Keratinocyte (primary cell): Measurements from ENCODE around the gene UBXN2A. TPM values are rescaled to one million over a fixed set of nuclear protein-coding genes. Genes with fewer than 3 reads are reported as not detected.

Experiments used
- DNase-seq: peaks from one replicate; pipeline ENCODE4 v3.0.0-alpha.2; 2011; ENCODE audit warnings: low read depth, missing footprints, low spot score
- FAIRE-seq: peaks from 2 replicates; lab custom pipeline; 2011; peaks lifted over from hg19 to GRCh38; lab: Jason Lieb, UNC
- H2AFZ ChIP-seq: 2 replicates; pipeline ENCODE4 v1.6.0; 2012; ENCODE audit warnings: low read length, control low read depth, inconsistent platforms; ENCODE audit not compliant: control insufficient read depth
- H3K27ac ChIP-seq: 2 replicates; pipeline ENCODE4 v1.5.1; 2011; ENCODE audit warnings: low read length; ENCODE audit not compliant: control insufficient read depth, insufficient read depth
- H3K27me3 ChIP-seq: 3 replicates; pipeline ENCODE4 v1.6.0; 2011; ENCODE audit warnings: low read length; ENCODE audit not compliant: control insufficient read depth, insufficient read depth; ENCODE audit errors: extremely low read depth
- H3K36me3 ChIP-seq, 2 experiments: 2 replicates in 1 of 2; 3 replicates in 1 of 2; pipeline ENCODE4 v1.5.1; 2011; ENCODE audit warnings: low read length in 2 of 2, mild to moderate bottlenecking in 1 of 2; ENCODE audit not compliant: control insufficient read depth in 2 of 2, insufficient read depth in 2 of 2; ENCODE audit errors: extremely low read depth in 1 of 2
- H3K4me1 ChIP-seq: 3 replicates; pipeline ENCODE4 v1.5.1; 2011; ENCODE audit warnings: low read length; ENCODE audit not compliant: control insufficient read depth, insufficient read depth; ENCODE audit errors: extremely low read depth
- H3K4me2 ChIP-seq: 3 replicates; pipeline ENCODE4 v1.6.0; 2011; ENCODE audit warnings: low read depth, low read length; ENCODE audit not compliant: control insufficient read depth, insufficient read depth; ENCODE audit errors: extremely low read depth
- H3K4me3 ChIP-seq, 3 experiments: fragments of 200-600 bp in 1 of 3; sonication (generic) in 1 of 3; 2 replicates in 2 of 3; 3 replicates in 1 of 3; pipeline ENCODE4 v1.5.1; 2011 to 2016; ENCODE audit warnings: low read length in 3 of 3, mild to moderate bottlenecking in 3 of 3, control low read depth in 2 of 3, inconsistent platforms in 1 of 3, low read depth in 1 of 3, mixed read lengths in 1 of 3, mixed run types in 1 of 3, moderate library complexity in 1 of 3; ENCODE audit not compliant: control insufficient read depth in 2 of 3, insufficient read depth in 2 of 3; ENCODE audit errors: extremely low read depth in 1 of 3
- H3K79me2 ChIP-seq: 2 replicates; pipeline ENCODE4 v1.6.0; 2012; ENCODE audit warnings: low read length; ENCODE audit not compliant: control insufficient read depth, insufficient read depth
- H3K9ac ChIP-seq: 3 replicates; pipeline ENCODE4 v1.6.0; 2011; ENCODE audit warnings: low read length; ENCODE audit not compliant: control insufficient read depth, insufficient read depth; ENCODE audit errors: extremely low read depth
- H3K9me1 ChIP-seq: 3 replicates; pipeline ENCODE4 v1.6.0; 2011; ENCODE audit warnings: low read length; ENCODE audit not compliant: control insufficient read depth, insufficient read depth; ENCODE audit errors: extremely low read depth
- H3K9me3 ChIP-seq: 2 replicates; pipeline ENCODE4 v1.5.1; 2012; ENCODE audit warnings: low read depth, low read length; ENCODE audit not compliant: control insufficient read depth
- H4K20me1 ChIP-seq: 3 replicates; pipeline ENCODE4 v1.6.0; 2011; ENCODE audit warnings: low read length; ENCODE audit not compliant: control insufficient read depth, insufficient read depth; ENCODE audit errors: extremely low read depth
- EZH2 ChIP-seq: IDR thresholded peaks from one replicate; pipeline ENCODE4 v1.6.1; 2012; ENCODE audit warnings: inconsistent platforms, mild to moderate bottlenecking, low read length, moderate library complexity
- dilution Hi-C: fragments of 300-500 bp; cut with MboI; formaldehyde crosslinking; loops from one replicate; pipeline ENCODE4 v1.7.0; 2020; ENCODE audit warnings: low sequenced_read_pairs; ENCODE audit not compliant: extremely low pct_ligation_motif_present
- polyA plus RNA-seq, 5 experiments: library from polyadenylated mRNA; depleted of rRNA in 3 of 5; stranded (reverse) in 3 of 5; stranded (forward) in 1 of 5; unstranded in 1 of 5; fragments of >200 nt; gene quantifications; 1 replicate in 1 of 5; 2 replicates in 3 of 5; 3 replicates in 1 of 5; pipeline versions ENCODE4 v1.2.1 to v1.2.3, GENCODE V29; 2011 to 2012; ENCODE audit warnings: missing spikeins in 2 of 5, low read depth in 1 of 5, low replicate concordance in 1 of 5
- TF ChIP-seq, protein P1 (sequence below), 3 experiments: IDR thresholded peaks in 1 of 3; conservative IDR thresholded peaks in 1 of 3; optimal IDR thresholded peaks in 1 of 3; 2 replicates in 2 of 3; 3 replicates in 1 of 3; pipeline versions ENCODE3 to v1.5.1; 2011; ENCODE audit warnings: low read length in 3 of 3, mild to moderate bottlenecking in 3 of 3, moderate library complexity in 2 of 3, control low read depth in 1 of 3, inconsistent platforms in 1 of 3; ENCODE audit not compliant: insufficient read depth in 2 of 3; ENCODE audit errors: extremely low read depth in 1 of 3

The UBXN2A gene
- polyA plus RNA-seq, 1 donor (not counting 4 experiments of a cell fraction or from before 2014, with no cell fraction given): 11.7 TPM

DNA sequence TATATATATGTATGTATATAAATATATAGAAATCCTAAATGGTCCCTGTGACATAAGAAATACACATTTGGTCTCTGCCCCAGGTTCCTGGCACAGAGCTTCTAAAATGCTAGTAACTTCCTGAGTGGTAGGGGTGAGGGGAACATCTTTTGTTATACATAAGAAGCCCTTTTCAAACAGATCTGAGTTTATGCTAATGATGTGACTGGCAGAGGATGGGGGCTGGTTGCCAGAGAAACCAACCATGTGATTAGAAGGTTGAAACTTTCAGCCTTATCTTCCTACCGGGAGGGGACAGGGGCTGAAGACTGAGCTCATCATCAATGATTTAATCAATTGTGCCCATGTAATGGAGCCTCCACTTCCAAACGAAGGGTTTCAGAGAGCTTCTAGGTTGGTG, 86.0 kb downstream of the UBXN2A start:
- dilution Hi-C loops: no loop called here
- Histone ChIP-seq H3K9me3 (no peaks in the 10 kb centered on the region), H3K27ac (no peak overlapping the region), H3K36me3 (peaks cover 4 to 11% of the 10 kb centered on the region in 2 experiments), H4K20me1 (no peaks in the 10 kb centered on the region), H3K9ac (no peak overlapping the region), H3K4me1 (peaks cover 2% of the 10 kb centered on the region), H2AFZ (no peak overlapping the region), H3K27me3 (no peaks in the 10 kb centered on the region), H3K4me2 (no peak overlapping the region), H3K9me1 (no peaks in the 10 kb centered on the region), H3K79me2 (no peaks in the 10 kb centered on the region), H3K4me3 (no peak overlapping the region)
- no peak for TF ChIP-seq EZH2
- TF ChIP-seq, protein P1, sequence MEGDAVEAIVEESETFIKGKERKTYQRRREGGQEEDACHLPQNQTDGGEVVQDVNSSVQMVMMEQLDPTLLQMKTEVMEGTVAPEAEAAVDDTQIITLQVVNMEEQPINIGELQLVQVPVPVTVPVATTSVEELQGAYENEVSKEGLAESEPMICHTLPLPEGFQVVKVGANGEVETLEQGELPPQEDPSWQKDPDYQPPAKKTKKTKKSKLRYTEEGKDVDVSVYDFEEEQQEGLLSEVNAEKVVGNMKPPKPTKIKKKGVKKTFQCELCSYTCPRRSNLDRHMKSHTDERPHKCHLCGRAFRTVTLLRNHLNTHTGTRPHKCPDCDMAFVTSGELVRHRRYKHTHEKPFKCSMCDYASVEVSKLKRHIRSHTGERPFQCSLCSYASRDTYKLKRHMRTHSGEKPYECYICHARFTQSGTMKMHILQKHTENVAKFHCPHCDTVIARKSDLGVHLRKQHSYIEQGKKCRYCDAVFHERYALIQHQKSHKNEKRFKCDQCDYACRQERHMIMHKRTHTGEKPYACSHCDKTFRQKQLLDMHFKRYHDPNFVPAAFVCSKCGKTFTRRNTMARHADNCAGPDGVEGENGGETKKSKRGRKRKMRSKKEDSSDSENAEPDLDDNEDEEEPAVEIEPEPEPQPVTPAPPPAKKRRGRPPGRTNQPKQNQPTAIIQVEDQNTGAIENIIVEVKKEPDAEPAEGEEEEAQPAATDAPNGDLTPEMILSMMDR (optimal IDR thresholded peaks at IDR 0.05 in 1 of 3, IDR thresholded peaks at IDR 0.05 in 1 of 3, conservative IDR thresholded peaks at IDR 0.05 in 1 of 3; ENCODE audit: extremely low read depth in 1 of 3, insufficient read depth in 2 of 3, low read length in 3 of 3): no peak
- FAIRE-seq: no peak
- DNase-seq: no peak

DNA sequence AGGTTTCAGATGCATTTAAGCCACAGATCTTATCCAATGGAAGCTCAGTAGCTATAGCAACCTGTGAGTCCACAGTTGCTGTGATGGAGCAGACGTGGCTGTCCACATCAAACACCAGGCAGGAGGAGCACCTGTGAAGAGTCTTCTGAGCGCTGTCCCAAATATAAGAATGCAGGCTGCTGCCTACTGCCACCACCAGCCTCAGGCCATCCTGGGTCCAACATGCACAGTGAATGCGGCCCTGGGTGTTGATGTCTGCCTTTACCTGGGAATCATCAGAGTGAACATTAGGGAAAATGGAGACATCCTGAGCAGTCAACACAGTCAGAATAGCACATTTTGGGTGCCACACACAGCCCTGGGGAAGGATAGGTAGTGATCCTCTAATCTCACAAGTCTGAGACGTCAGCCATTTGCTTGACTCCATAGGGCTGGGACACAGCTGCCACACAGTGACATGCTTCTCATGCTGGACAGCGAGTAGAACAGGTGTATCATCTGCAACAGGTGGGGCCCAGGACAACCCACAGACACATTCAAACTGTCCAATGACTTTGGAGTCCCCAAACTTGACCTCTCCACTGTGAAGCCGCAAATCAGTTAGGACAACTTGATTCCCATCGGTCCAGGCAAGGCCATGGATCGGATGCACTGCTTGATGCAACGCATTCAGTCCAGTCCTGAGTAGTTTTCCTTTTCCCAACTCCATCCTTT, 98.7 kb downstream of the UBXN2A start:
- Histone ChIP-seq H3K9me3 (no peaks in the 10 kb centered on the region), H2AFZ (no peak overlapping the region), H3K9ac (no peak overlapping the region), H3K27me3 (no peaks in the 10 kb centered on the region), H3K9me1 (no peaks in the 10 kb centered on the region), H3K4me3 (no peak overlapping the region), H3K27ac (no peak overlapping the region), H3K36me3 (peaks cover 10 to 13% of the 10 kb centered on the region in 2 experiments), H3K4me1 (no peaks in the 10 kb centered on the region), H4K20me1 (no peaks in the 10 kb centered on the region), H3K79me2 (peaks cover 6% of the 10 kb centered on the region), H3K4me2 (no peak overlapping the region)
- dilution Hi-C loops: no loop called here
- TF ChIP-seq EZH2: no peak
- TF ChIP-seq, protein P1 (optimal IDR thresholded peaks at IDR 0.05 in 1 of 3, IDR thresholded peaks at IDR 0.05 in 1 of 3, conservative IDR thresholded peaks at IDR 0.05 in 1 of 3; ENCODE audit: extremely low read depth in 1 of 3, insufficient read depth in 2 of 3, low read length in 3 of 3): no peak
- FAIRE-seq (no peak), DNase-seq (no peak)
